HG03108 (cell line): ENCODE measurements around the gene MOB3C.
A peak's percentile ranks its signal among the peaks of the same experiment; 100 is the strongest.

Experiments
- ATAC-seq: cut with Tn5 transposase; IDR thresholded peaks from one replicate; pipeline ENCODE4 v1.9.1; 2021; ENCODE audit warnings: moderate library complexity; ENCODE audit not compliant: unreplicated experiment

MOB3C gene

GRCh38 chr1:46639547-46639946, 22.9 kb upstream of the MOB3C start:
- no peak for ATAC-seq

- no peak for ATAC-seq
Observed at GRCh38 chr1:46638921-46639320, 22.3 kb upstream of the MOB3C start.

GRCh38 chr1:46637444-46638083, 21.0 kb upstream of the MOB3C start:
- no peak for ATAC-seq

GRCh38 chr1:46635205-46635604, 18.6 kb upstream of the MOB3C start:
- ATAC-seq = no peak

GRCh38 chr1:46630719-46631118, 14.1 kb upstream of the MOB3C start:
- ATAC-seq = no peak

- ATAC-seq = no peak
Observed at GRCh38 chr1:46623743-46624644, 7.4 kb upstream of the MOB3C start.

- ATAC-seq = no peak
Observed at GRCh38 chr1:46622344-46622743, 5.7 kb upstream of the MOB3C start.

GRCh38 chr1:46621930-46622329, 5.3 kb upstream of the MOB3C start:
- ATAC-seq = no peak

GRCh38 chr1:46619656-46620258, 3.1 kb upstream of the MOB3C start:
- ATAC-seq = no peak

GRCh38 chr1:46618754-46619415, 2.3 kb upstream of the MOB3C start:
- no peak for ATAC-seq

GRCh38 chr1:46617833-46618232, 1.2 kb upstream of the MOB3C start:
- no peak for ATAC-seq

GRCh38 chr1:46617108-46617800, 643 bp upstream of the MOB3C start:
- ATAC-seq = no peak

- ATAC-seq = no peak
Observed at GRCh38 chr1:46615735-46616134, 876 bp downstream of the MOB3C start.

GRCh38 chr1:46615088-46615487, 1.5 kb downstream of the MOB3C start:
- no peak for ATAC-seq

GRCh38 chr1:46614604-46614984, 2.0 kb downstream of the MOB3C start:
- ATAC-seq = no peak

- ATAC-seq = peak; percentile 51
Observed at GRCh38 chr1:46613661-46614603, 2.7 kb downstream of the MOB3C start.

GRCh38 chr1:46612937-46613660, 3.5 kb downstream of the MOB3C start:
- no peak for ATAC-seq

- no peak for ATAC-seq
Observed at GRCh38 chr1:46611691-46612221, 4.9 kb downstream of the MOB3C start.
